Gastrocnemius medialis (tissue), 4 donors: ENCODE data around the gene GSTCD. TPM values are rescaled to one million over a fixed set of nuclear protein-coding genes. Genes with fewer than 3 reads are reported as not detected.
"Not testable (repeated sequence)": the region's sequence is repeated elsewhere in the genome, so short reads cannot be mapped to it uniquely, and the experiment has no call there.

ENCODE experiments used
- ATAC-seq, 2 donors: fragments of 150-250 bp; one replicate each; pipeline ENCODE4 v1.9.1; 2016
- DNase-seq, 2 donors: peaks; one replicate each; pipeline ENCODE4 v3.0.0-alpha.2; 2019
- H3K27ac ChIP-seq, 4 donors: fragments of 200-600 bp; sonication (generic); 1 replicate in 1 of 4; 2 replicates in 3 of 4; pipeline ENCODE4 v1.5.1; 2016 to 2018; ENCODE audit warnings: mild to moderate bottlenecking in 2 of 4, moderate library complexity in 1 of 4
- H3K27me3 ChIP-seq, 3 donors: fragments of 200-600 bp; sonication (generic) in 2 of 3; 1 replicate in 1 of 3; 2 replicates in 2 of 3; pipeline versions ENCODE4 v1.5.1 to v1.6.0; 2016 to 2019; ENCODE audit warnings: mild to moderate bottlenecking in 1 of 3, moderate library complexity in 1 of 3
- H3K36me3 ChIP-seq, 2 donors: fragments of 200-600 bp; sonication (generic) in 1 of 2; one replicate each; pipeline ENCODE4 v1.5.1; 2017 to 2018
- H3K4me1 ChIP-seq, 2 donors: fragments of 200-600 bp; sonication (generic) in 1 of 2; one replicate each; pipeline ENCODE4 v1.5.1; 2016 to 2017; ENCODE audit warnings: mild to moderate bottlenecking in 2 of 2
- H3K4me3 ChIP-seq, 4 donors: fragments of 200-600 bp; sonication (generic) in 3 of 4; 1 replicate in 1 of 4; 2 replicates in 3 of 4; pipeline ENCODE4 v1.5.1; 2016 to 2019; ENCODE audit warnings: mild to moderate bottlenecking in 2 of 4
- H3K9me3 ChIP-seq, 3 donors: fragments of 200-600 bp; sonication (generic) in 2 of 3; 1 replicate in 1 of 3; 2 replicates in 2 of 3; pipeline ENCODE4 v1.5.1; 2016 to 2019
- POLR2A ChIP-seq, 2 donors: fragments of 450-650 bp; IDR thresholded peaks; one replicate each; pipeline ENCODE4 v1.6.1; 2017; ENCODE audit warnings: antibody characterized with exemption in 2 of 2, mild to moderate bottlenecking in 2 of 2, moderate library complexity in 2 of 2
- in situ Hi-C, 4 donors: fragments of 200-750 bp; cut with MboI; loops; one replicate each; pipeline versions ENCODE4 v1.15.0 to v1.8.0; 2017; ENCODE audit warnings: low sequenced_read_pairs in 4 of 4
- intact Hi-C: fragments of 100-400 bp; cut with DNase I; formaldehyde crosslinking; loops from one replicate; pipeline ENCODE4 v1.15.1; 2023; ENCODE audit warnings: low total_unique reads
- total RNA-seq, 4 donors: library from RNA; depleted of rRNA; stranded (reverse); fragments of >200 nt; gene quantifications; one replicate each; pipeline versions ENCODE4 v1.1.0 to v1.2.3, GENCODE V29; 2016
- TF ChIP-seq, protein P1 (sequence below), 5 experiments: fragments of 450-650 bp in 3 of 5; fragments of 200-600 bp in 2 of 5; sonication (generic) in 2 of 5; IDR thresholded peaks in 4 of 5; conservative IDR thresholded peaks in 1 of 5; 1 replicate in 4 of 5; 2 replicates in 1 of 5; pipeline ENCODE4 v1.5.1; 2016 to 2019; ENCODE audit warnings: antibody characterized with exemption in 5 of 5, mild to moderate bottlenecking in 3 of 5, moderate library complexity in 3 of 5

GSTCD gene
- total RNA-seq, 4 donors from 2014 or later: 1.8 to 15.0 (median 5.6) TPM

DNA sequence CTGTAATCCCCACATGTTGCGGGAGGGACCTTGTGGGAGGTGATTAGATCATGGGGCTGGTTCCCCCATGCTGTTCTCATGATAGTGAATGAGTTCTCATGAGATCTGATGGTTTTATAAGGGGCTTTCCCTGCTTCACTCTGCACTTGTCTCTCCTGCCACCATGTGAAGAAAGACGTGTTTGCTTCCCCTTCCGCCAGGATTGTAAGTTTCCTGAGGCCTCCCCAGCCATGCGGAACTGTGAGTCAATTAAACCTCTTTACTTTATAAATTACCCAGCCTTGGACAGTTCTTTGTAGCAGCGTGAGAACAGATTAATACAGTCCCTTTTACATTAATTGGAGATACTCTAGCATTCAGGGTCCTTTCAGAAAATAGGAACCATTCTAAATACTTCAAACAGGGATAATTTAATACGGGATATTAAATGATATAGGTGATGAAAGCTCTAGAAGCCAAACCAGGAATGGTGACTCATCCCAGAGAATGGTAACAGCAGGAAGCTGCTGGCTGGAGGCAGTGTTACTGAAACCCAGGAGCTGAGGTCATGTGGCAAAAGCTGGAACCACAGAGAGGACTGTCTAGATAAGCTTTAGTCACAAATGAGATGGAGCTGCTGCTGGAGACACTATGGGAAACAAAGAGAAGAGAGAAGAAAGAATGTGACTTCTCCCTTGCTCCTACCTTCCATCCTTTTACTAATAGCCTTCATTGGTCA lies 57.3 kb downstream of the GSTCD start:
- intact Hi-C loops (loop anchor here (5.0 to 10.0 kb wide), 2 partner anchors 129 to 226 kb away; partner anchors contain the start of gene NPNT), in situ Hi-C loops (no loop called here)
- ATAC-seq (peak; percentile 100), DNase-seq (peak; percentile 55 to 71)
- Histone ChIP-seq H3K4me1 (peaks cover 0 to 5% of the 10 kb centered on the region in 2 donors), H3K27me3 (no peaks in the 10 kb centered on the region), H3K4me3 (peak overlapping the region in 1 of 4 donors; percentile 18), H3K36me3 (no peaks in the 10 kb centered on the region), H3K27ac (peak overlapping the region; percentile 53 to 64 (median 58)), H3K9me3 (no peaks in the 10 kb centered on the region)
- TF ChIP-seq POLR2A (IDR thresholded peaks at IDR 0.05): no peak
- TF ChIP-seq, protein P1, sequence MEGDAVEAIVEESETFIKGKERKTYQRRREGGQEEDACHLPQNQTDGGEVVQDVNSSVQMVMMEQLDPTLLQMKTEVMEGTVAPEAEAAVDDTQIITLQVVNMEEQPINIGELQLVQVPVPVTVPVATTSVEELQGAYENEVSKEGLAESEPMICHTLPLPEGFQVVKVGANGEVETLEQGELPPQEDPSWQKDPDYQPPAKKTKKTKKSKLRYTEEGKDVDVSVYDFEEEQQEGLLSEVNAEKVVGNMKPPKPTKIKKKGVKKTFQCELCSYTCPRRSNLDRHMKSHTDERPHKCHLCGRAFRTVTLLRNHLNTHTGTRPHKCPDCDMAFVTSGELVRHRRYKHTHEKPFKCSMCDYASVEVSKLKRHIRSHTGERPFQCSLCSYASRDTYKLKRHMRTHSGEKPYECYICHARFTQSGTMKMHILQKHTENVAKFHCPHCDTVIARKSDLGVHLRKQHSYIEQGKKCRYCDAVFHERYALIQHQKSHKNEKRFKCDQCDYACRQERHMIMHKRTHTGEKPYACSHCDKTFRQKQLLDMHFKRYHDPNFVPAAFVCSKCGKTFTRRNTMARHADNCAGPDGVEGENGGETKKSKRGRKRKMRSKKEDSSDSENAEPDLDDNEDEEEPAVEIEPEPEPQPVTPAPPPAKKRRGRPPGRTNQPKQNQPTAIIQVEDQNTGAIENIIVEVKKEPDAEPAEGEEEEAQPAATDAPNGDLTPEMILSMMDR (IDR thresholded peaks at IDR 0.05 in 4 of 5, conservative IDR thresholded peaks at IDR 0.05 in 1 of 5): no peak

DNA sequence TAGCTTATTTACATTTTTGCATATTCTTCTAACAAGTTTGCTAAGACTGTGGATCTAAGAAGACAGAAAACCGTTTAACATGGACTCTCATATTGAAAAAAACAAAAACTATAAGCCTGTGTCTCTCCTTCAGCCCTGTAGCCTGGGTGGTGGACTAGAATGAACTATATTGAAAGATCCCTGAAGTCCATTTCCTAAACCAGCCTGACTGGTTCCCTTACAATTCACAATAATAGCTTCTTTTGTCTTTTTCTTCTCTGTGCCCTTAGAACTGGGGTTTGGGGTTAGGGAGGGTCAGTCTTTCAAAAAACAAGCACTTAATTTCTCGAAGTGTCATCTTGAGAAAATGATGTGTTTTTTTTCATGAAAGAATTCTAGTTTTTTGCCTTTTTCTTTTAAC lies 59.0 kb downstream of the GSTCD start:
- H3K4me3 ChIP-seq: no peak overlapping the region
- TF ChIP-seq POLR2A (IDR thresholded peaks at IDR 0.05): no peak
- TF ChIP-seq, protein P1 (IDR thresholded peaks at IDR 0.05 in 4 of 5, conservative IDR thresholded peaks at IDR 0.05 in 1 of 5): no peak
- H3K36me3 ChIP-seq: no peaks in the 10 kb centered on the region
- H3K9me3 ChIP-seq: no peaks in the 10 kb centered on the region
- H3K4me1 ChIP-seq: peaks cover 0 to 5% of the 10 kb centered on the region in 2 donors
- in situ Hi-C loops: no loop called here
- no peak overlapping the region for H3K27ac ChIP-seq
- DNase-seq (no peak), ATAC-seq (no peak)
- intact Hi-C loops: loop anchor here (5.0 to 10.0 kb wide), 2 partner anchors 127 to 225 kb away; partner anchors contain the start of gene NPNT
- no peaks in the 10 kb centered on the region for H3K27me3 ChIP-seq

DNA sequence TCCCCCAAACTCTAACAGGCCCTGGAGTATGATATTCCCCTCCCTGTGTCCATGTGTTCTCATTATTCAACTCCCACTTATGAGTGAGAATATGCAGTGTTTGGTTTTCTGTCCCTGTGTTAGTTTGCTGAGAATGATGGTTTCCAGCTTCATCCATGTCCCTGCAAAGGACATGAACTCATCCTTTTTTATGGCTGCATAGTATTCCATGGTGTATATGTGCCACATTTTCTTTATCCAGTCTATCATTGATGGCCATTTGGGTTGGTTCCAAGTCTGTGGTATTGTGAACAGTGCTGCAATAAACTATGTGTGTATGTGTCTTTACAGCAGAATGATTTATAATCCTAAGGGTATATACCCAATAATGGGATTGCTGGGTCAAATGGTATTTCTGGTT lies 61.9 kb downstream of the GSTCD start:
- not testable (repeated sequence) for DNase-seq

DNA sequence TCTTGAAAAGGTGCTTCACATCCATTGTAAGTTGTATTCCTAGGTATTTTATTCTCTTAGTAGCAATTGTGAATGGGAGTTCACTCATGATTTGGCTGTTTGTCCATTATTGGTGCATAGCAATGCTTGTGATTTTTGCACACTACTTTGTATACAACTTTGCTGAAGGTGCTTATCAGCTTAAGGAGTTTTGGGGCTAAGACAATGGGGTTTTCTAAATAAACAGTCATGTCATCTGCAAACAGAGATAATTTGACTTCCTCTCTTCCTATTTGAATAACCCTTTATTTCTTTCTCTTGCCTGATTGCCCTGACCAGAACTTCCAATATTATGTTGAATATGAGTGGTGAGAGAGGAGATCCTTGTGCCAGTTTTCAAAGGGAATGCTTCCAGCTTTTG lies 63.5 kb downstream of the GSTCD start:
- in situ Hi-C loops, H3K4me1 ChIP-seq, DNase-seq: not testable (repeated sequence)

More for the DNA sequence above, 61.9 kb downstream of the GSTCD start:
- in situ Hi-C loops, H3K36me3 ChIP-seq, H3K27me3 ChIP-seq, intact Hi-C loops, H3K4me1 ChIP-seq, H3K4me3 ChIP-seq, H3K9me3 ChIP-seq, H3K27ac ChIP-seq, ATAC-seq: not testable (repeated sequence)

DNA sequence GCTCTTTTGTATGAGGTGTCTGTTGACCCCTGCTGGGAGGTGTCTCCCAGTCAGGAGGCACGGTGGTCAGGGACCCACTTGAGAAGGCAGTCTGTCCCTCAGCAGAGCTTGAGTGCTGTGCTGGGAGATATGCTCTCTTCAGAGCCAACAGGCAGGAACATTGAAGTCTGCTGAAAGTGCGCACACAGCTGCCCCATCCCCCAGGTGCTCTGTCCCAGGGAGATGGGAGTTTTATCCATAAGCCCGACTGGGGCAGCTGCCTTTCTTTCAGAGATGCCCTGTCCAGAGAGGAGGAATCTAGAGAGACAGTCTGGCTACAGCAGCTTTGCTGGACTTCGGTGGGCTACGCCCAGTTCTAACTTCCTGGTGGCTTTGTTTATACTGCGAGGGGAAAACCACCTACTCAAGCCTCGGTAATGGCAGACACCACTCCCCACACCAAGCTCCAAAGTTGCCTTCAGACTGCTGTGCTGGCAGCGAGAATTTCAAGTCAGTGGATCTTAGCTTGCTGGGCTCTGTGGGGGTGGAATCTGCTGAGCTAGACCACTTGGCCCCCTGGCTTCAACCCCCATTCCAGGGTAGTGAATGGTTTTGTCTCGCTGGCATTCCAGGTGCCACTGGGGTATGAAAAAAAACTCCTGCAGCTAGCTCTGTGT lies 67.3 kb downstream of the GSTCD start:
- H3K27me3 ChIP-seq, DNase-seq, intact Hi-C loops, H3K9me3 ChIP-seq, H3K27ac ChIP-seq, ATAC-seq, H3K4me1 ChIP-seq, H3K36me3 ChIP-seq, in situ Hi-C loops, H3K4me3 ChIP-seq: not testable (repeated sequence)

More for the DNA sequence above, 63.5 kb downstream of the GSTCD start:
- ATAC-seq, H3K27me3 ChIP-seq, H3K9me3 ChIP-seq, H3K36me3 ChIP-seq, H3K27ac ChIP-seq, intact Hi-C loops, H3K4me3 ChIP-seq: not testable (repeated sequence)

DNA sequence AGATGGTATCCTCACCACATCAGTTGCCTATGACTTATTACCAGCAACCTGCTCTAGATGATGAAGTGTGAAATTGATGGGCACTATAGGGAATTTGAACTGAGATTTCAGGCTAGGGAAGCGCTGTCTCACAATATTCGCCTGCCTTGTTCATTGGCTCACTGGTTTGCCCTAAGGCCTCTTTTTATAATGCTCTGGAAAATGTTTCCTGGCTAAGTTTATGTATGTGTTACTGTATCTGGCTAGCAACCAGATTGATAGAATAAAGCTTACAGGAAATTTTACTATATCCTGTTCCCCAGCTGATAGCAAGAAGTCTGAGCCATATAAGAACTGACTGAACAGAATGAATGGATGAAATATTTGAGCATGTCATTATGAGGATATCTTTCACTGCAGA lies 71.6 kb downstream of the GSTCD start:
- no peak for DNase-seq
- in situ Hi-C loops: no loop called here
- Histone ChIP-seq H3K36me3 (no peaks in the 10 kb centered on the region), H3K4me3 (no peak overlapping the region), H3K27ac (no peak overlapping the region), H3K4me1 (no peaks in the 10 kb centered on the region), H3K27me3 (no peaks in the 10 kb centered on the region), H3K9me3 (no peaks in the 10 kb centered on the region)
- intact Hi-C loops: no loop called here
- no peak for ATAC-seq
- no peak for TF ChIP-seq POLR2A (IDR thresholded peaks at IDR 0.05)
- TF ChIP-seq, protein P1 (IDR thresholded peaks at IDR 0.05 in 4 of 5, conservative IDR thresholded peaks at IDR 0.05 in 1 of 5): no peak
